Stimulated activated naive CD8-positive, alpha-beta T cell treated with anti-CD3 and anti-CD28 coated beads, Interleukin-15, Interleukin-2, amounts not matched to agents 100 ng/mL and 50 ng/mL, for 24 hours (primary cell): ENCODE measurements around the gene CBFA2T2.
"Not testable (repeated sequence)": the region's sequence is repeated elsewhere in the genome, so short reads cannot be mapped to it uniquely, and the experiment has no call there.

ENCODE experiments used
- H3K27ac Mint-ChIP-seq: one replicate; pipeline ENCODE4 v1.8.0; 2021; ENCODE audit warnings: mild to moderate bottlenecking, mixed read lengths
- H3K27me3 Mint-ChIP-seq: one replicate; pipeline ENCODE4 v1.8.0; 2021; ENCODE audit warnings: mixed read lengths
- H3K36me3 Mint-ChIP-seq: one replicate; pipeline ENCODE4 v1.8.0; 2021; ENCODE audit warnings: low read depth, mixed read lengths
- H3K4me1 Mint-ChIP-seq: one replicate; pipeline ENCODE4 v1.8.0; 2021; ENCODE audit warnings: low read depth, mixed read lengths
- H3K4me3 Mint-ChIP-seq: one replicate; pipeline ENCODE4 v1.8.0; 2021; ENCODE audit warnings: mild to moderate bottlenecking, mixed read lengths
- H3K9me3 Mint-ChIP-seq: one replicate; pipeline ENCODE4 v1.8.0; 2021; ENCODE audit warnings: mixed read lengths

The CBFA2T2 gene

DNA sequence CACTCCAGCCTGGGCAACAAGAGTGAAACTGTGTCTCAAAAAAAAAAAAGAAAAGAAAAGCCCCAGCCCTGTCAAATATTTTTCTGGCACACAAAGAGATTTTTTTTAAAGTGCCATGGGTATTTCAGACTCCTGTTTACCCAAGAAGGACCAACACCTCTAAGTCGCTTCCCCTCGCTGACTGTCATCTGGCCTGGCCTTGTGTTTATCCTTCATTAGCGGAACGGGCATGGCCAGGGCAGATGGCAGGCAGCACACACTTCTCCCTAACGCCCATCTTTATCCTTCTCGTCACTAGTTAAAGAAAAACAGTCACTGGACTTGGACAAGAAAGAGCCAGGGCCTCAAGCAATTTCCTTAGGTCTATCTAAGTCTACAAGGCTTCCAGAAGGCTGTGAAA is 7.3 kb upstream of the CBFA2T2 start:
- no peaks in the 10 kb centered on the region for H3K9me3 Mint-ChIP-seq
- H3K4me1 Mint-ChIP-seq, result no peaks in the 10 kb centered on the region
- H3K4me3 Mint-ChIP-seq, result no peak overlapping the region
- H3K27ac Mint-ChIP-seq, result no peak overlapping the region
- H3K36me3 Mint-ChIP-seq, result no peaks in the 10 kb centered on the region
- H3K27me3 Mint-ChIP-seq, result no peaks in the 10 kb centered on the region

DNA sequence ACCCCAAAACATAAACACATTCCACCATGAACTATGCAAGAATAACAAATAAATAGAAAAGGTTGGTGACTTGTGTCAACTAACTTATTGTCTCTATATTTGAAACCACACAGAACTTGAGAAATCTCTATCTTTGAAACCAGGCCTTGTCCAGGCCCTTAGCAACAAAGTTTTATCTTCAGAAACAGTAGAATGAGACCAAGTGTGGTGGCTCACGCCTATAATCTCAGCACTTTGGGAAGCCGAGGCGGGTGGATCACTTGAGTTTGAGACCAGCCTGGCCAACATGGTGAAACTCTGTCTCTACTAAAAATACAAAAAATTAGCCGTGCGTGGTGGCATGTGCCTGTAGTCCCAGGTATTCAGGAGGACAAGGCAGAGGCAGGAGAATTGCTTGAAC is 6.7 kb upstream of the CBFA2T2 start:
- H3K27ac Mint-ChIP-seq, result not testable (repeated sequence)

DNA sequence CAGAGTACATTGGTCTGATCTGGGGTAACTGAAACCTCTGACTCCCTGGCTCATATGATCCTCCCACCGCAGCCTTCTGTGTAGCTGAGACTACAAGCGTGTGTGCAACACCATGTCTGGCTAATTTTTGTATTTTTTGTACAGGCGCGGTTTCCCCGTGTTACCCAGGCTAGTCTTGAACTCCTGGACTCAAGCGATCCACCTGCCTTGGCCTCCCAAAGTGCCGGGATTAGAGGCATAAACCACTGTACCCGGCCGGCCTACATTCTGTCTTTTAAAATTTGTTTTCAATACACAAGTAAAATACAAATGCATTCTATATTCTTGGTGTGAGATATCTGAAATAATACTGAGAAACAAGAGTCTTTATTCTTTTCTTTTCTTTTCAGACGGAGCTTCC is 1.7 kb upstream of the CBFA2T2 start:
- H3K27me3 Mint-ChIP-seq, result no peaks in the 10 kb centered on the region
- H3K27ac Mint-ChIP-seq, result no peak overlapping the region
- peaks cover 12% of the 10 kb centered on the region for H3K4me1 Mint-ChIP-seq
- no peak overlapping the region for H3K4me3 Mint-ChIP-seq
- no peaks in the 10 kb centered on the region for H3K9me3 Mint-ChIP-seq
- H3K36me3 Mint-ChIP-seq, result no peaks in the 10 kb centered on the region

More for the DNA sequence above, 6.7 kb upstream of the CBFA2T2 start:
- not testable (repeated sequence) for H3K9me3 Mint-ChIP-seq, H3K36me3 Mint-ChIP-seq, H3K4me1 Mint-ChIP-seq, H3K27me3 Mint-ChIP-seq, H3K4me3 Mint-ChIP-seq

DNA sequence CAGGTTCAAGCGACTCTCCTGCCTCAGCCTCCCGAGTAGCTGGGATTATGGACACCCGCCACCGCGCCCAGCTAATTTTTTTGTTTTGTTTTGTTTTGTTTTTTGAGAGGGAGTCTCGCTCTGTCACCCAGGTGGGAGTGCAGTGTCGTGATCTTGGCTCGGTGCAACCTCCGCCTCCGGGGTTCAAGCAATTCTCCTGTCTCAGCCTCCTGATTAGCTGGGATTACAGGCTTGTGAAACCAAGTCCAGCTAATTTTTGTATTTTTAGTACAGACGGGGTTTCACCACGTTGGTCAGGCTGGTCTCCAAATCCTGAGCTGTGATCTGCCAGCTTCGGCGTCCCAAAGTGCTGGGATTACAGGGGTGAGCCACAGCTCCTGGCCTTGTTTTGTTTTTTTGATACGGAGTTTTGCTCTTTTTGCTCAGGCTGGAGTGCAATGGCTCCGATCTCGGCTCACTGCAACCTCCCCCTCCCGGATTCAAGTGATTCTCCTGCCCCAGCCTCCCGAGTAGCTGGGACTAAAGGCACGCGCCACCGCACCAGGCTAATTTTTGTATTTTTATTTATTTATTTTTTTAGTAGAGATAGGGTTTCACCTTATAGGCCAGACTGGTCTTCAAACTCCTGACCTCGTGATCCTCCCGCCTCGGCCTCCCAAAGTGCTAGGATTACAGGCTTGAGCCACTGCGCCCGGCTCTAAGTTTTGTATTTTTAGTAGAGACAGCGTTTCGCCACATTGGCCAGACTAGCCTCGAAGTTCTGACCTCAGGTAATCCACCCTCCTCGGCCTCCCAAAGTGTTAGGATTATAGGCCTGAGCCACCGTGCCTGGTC is 1.0 kb upstream of the CBFA2T2 start:
- not testable (repeated sequence) for H3K27me3 Mint-ChIP-seq, H3K36me3 Mint-ChIP-seq, H3K9me3 Mint-ChIP-seq, H3K27ac Mint-ChIP-seq
- Mint-ChIP-seq H3K4me3 (peak overlapping the region; percentile 93), H3K4me1 (peaks cover 12% of the 10 kb centered on the region)

DNA sequence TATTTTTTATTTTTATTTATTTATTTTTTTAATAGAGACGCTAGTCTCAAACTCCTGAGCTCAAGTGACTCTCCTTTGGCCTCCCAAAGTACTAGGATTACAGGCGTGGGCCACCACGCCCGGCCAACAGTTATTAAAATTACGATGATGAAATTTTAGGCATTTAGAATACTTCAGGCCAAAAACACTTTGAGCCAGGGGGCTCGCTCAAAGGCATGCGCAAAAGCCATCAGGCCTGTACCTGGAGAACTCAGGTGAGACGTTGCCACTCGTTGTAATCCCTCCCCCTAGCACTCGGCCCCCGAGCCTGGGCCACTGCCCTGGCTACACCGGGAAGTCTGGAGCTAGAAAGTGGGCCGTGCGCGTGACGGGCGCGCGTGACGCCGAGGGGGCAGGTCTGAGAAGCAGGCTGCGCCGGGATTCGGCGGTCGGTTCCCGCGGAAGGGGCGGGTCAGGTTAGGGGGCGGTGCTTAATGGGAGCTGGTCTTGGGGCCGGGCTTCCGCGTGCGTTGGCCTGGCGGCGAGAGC is 337 bp upstream of the CBFA2T2 start:
- H3K36me3 Mint-ChIP-seq, result no peaks in the 10 kb centered on the region
- no peaks in the 10 kb centered on the region for H3K9me3 Mint-ChIP-seq
- H3K27me3 Mint-ChIP-seq, result no peaks in the 10 kb centered on the region
- peaks cover 12% of the 10 kb centered on the region for H3K4me1 Mint-ChIP-seq
- H3K4me3 Mint-ChIP-seq, result peak overlapping the region; percentile 93
- H3K27ac Mint-ChIP-seq, result peak overlapping the region; percentile 68

DNA sequence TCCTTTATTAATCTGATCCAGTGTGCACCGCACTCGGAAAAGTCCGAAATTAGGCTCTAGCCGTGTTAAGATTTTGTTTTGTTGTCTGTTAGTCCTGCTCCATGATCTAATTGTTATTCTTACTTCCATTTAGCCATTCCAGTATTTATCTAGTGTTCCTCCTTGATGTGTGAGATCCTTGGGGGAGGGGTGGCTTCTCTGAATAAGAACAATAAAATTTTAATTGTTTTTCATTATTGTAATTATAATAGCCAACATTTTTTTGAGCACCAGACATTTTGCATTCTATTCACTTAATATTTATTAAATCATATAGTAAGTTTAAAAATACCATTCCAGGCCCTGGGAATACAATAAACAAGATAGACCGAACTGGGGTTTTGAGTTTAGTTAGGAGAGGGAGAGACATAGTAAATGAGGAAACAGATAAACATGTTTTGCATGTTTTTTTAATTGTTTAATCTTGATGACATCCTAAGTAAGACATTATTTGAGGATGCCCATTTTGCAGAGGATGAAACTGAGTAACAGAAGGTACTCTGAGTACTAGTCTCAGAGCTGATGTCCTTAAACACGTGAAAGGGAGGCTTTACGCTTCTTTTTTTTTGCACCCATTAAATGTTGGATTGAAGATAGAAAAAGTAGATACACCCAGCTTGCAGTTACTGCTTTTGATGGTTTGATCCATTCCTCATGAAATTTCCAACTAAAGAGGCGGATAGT is 1.2 kb downstream of the CBFA2T2 start:
- Mint-ChIP-seq H3K9me3 (no peaks in the 10 kb centered on the region), H3K4me3 (peak overlapping the region; percentile 93), H3K27ac (peak overlapping the region; percentile 55), H3K27me3 (no peaks in the 10 kb centered on the region), H3K36me3 (no peaks in the 10 kb centered on the region), H3K4me1 (peaks cover 17% of the 10 kb centered on the region)

DNA sequence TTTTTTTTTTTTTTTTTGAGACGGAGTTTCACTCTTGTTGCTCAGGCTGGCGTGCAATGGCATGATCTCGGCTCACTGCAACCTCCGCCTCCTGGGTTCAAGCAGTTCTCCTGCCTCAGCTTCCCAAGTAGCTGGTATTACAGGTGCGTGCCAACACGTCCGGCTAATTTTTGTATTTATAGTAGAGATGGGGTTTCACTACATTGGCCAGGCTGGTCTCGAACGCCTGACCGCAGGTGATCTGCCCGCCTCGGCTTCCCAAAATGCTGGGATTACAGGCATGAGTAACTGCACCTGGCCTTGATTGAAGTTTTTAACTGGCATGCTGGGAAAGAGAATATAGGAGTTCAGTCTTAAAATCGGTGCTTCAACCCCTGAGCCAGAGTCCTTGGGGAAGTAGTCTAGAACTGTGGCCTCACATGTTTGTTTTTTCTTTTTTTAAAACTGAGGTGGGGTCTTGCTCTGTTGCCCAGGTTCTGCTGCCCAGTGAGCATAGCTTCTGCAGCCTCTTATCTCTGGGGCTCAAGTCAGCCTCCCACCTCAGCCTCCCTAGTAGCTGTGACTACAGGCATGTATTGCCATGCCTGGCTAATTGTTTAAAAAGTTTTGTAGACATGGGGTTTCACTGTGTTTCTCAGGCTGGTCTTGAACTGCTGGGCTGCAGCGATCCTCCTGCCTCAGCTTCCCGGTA is 3.3 kb downstream of the CBFA2T2 start:
- no peaks in the 10 kb centered on the region for H3K27me3 Mint-ChIP-seq
- no peak overlapping the region for H3K27ac Mint-ChIP-seq
- peaks cover 22% of the 10 kb centered on the region for H3K4me1 Mint-ChIP-seq
- no peak overlapping the region for H3K4me3 Mint-ChIP-seq
- no peaks in the 10 kb centered on the region for H3K36me3 Mint-ChIP-seq
- H3K9me3 Mint-ChIP-seq, result no peaks in the 10 kb centered on the region

DNA sequence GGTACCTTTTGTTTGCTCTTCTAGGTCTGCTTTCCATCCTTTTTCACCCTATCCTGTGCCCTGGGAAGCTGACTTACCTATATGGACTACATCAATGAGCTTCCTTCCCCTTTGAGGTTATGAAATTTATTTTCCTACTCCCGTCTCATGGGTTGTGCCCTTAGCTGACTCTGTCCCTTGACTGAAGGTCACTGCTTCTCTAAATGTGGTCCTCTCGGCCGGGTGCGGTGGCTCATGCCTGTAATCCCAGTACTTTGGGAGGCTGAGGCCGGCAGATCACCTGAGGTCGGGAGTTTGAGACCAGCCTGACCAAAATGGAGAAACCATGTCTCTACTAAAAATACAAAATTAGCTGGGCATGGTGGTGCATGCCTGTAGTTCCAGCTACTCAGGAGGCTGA is 6.9 kb downstream of the CBFA2T2 start:
- H3K36me3 Mint-ChIP-seq, H3K27me3 Mint-ChIP-seq, H3K4me3 Mint-ChIP-seq, H3K9me3 Mint-ChIP-seq, H3K27ac Mint-ChIP-seq: not testable (repeated sequence)
- peaks cover 19% of the 10 kb centered on the region for H3K4me1 Mint-ChIP-seq

DNA sequence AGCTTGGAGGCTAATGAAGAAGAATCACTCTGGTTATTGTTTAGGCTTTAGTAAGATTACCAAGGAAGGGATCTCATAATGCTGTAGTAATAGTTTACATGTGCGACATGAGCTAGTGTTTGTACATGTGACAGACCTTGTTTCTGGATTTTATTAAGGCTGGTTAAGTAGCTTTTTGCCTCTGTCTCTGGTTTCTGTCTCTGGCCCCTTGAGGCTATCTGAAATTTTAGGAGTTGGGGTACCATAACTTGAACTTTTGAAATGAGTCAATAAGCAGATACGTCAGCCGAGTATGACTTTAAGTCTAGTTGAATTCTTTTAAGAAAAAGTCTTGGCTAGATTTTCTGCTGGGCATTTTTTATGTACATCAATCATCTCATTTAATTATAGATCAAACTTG is 9.5 kb downstream of the CBFA2T2 start:
- Mint-ChIP-seq H3K4me1 (peaks cover 16% of the 10 kb centered on the region), H3K4me3 (no peak overlapping the region), H3K27me3 (no peaks in the 10 kb centered on the region), H3K27ac (no peak overlapping the region), H3K36me3 (no peaks in the 10 kb centered on the region), H3K9me3 (no peaks in the 10 kb centered on the region)

DNA sequence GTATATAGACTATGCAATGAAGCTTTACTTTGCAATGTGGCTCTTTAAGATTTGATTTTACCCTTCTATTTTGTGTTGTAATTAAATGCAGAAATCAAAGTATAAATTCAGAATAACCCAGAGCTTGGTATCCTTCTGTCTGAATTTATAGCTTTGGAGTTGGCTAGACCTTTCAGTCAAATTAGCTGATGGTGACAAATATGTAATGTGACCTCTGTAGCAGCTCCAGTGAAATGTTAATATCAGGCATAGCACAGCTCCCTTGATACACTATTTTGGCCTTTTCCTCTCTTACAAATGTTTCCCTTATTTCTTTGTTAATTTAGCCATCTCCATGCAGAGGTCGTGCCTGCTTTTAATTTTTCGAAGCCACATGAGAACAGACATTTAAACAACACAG is 11.1 kb downstream of the CBFA2T2 start:
- Mint-ChIP-seq H3K4me1 (peaks cover 13% of the 10 kb centered on the region), H3K9me3 (no peaks in the 10 kb centered on the region), H3K36me3 (peaks cover 5% of the 10 kb centered on the region), H3K27me3 (no peaks in the 10 kb centered on the region), H3K4me3 (no peak overlapping the region), H3K27ac (no peak overlapping the region)

DNA sequence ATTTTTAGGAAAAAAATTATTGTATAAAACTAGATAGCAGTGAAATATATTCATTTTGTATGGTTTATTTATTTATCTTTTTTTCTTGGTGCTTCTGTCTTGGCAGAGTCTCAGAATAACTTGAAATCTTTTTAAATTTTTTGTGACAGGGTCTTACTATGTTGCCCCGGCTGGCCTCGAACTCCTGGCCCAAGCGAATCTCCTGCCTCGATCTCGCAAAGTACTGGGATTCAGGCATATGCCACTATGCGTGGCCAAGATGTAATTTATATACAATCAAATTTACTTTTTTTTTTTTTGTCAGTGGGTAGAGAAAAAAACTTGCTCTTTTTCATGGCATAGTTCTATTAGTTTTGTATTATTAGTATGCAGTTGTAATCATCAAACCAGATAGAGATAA is 13.7 kb downstream of the CBFA2T2 start:
- Mint-ChIP-seq H3K9me3 (no peaks in the 10 kb centered on the region), H3K4me1 (peaks cover 18% of the 10 kb centered on the region), H3K27me3 (no peaks in the 10 kb centered on the region), H3K27ac (no peak overlapping the region), H3K36me3 (peaks cover 18% of the 10 kb centered on the region), H3K4me3 (no peak overlapping the region)

DNA sequence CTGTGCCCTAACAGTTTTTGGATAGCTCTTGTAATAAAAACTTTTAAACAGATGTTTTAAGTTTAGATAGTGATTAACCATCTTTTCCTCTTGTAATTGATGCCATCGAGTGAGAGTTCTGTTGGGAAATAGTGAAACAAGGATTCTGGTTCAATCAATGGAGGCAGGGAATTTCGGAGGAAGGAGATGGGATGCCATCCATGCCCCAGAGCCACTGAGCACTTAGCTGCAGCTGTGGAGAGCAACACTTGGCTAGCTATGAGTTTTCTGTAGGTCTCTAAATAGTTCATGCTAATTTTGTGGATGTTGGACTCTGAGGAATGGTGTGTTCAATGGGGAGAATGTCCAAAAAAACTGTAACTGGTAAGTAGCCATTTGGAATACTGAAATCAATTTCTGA is 16.7 kb downstream of the CBFA2T2 start:
- Mint-ChIP-seq H3K27me3 (no peaks in the 10 kb centered on the region), H3K9me3 (no peaks in the 10 kb centered on the region), H3K4me3 (no peak overlapping the region), H3K36me3 (peaks cover 26% of the 10 kb centered on the region), H3K27ac (no peak overlapping the region), H3K4me1 (peaks cover 16% of the 10 kb centered on the region)

DNA sequence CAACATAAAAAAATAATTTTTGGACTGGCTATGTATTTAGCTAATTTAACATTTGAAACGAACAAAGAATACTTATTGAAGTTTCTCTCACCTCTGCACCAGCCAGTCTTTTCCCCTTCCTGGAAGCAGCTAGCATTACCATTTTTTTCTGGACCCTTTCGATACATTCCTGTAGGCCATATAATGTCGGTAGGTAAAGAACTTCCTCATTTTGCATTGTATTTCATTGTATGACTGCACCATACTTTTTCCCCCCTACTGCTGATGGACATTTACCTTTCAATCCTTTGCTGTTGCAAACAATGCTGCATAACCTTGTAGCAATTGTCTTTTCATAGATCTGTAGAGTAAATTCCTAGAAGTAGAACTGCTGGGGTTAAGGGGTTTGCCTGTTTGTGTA is 17.6 kb downstream of the CBFA2T2 start:
- H3K36me3 Mint-ChIP-seq, result peaks cover 26% of the 10 kb centered on the region

DNA sequence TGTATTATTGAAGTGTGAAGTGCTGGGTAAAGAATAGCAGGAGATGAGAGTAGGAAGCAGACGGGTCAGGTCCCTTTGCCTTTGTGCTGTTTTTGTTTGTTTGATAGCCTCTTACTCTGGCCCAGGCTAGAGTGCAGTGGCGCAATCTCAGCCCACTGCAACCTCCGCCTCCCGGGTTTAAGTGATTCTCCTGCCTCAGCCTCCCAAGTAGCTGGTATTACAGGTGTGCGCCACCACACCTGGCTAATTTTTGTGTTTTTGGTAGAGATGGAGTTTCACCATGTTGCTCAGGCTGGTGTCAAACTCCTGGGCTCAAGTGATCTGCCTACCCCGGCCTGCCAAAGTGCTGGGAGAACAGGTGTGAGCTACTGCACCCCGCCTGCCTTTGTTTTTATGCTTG is 18.1 kb downstream of the CBFA2T2 start:
- H3K27ac Mint-ChIP-seq, H3K27me3 Mint-ChIP-seq, H3K9me3 Mint-ChIP-seq, H3K4me3 Mint-ChIP-seq: not testable (repeated sequence)
- H3K4me1 Mint-ChIP-seq, result peaks cover 16% of the 10 kb centered on the region
- peaks cover 26% of the 10 kb centered on the region for H3K36me3 Mint-ChIP-seq

More for the DNA sequence above, 17.6 kb downstream of the CBFA2T2 start:
- Mint-ChIP-seq H3K9me3 (no peaks in the 10 kb centered on the region), H3K27me3 (no peaks in the 10 kb centered on the region), H3K4me3 (no peak overlapping the region), H3K4me1 (peaks cover 16% of the 10 kb centered on the region), H3K27ac (no peak overlapping the region)

DNA sequence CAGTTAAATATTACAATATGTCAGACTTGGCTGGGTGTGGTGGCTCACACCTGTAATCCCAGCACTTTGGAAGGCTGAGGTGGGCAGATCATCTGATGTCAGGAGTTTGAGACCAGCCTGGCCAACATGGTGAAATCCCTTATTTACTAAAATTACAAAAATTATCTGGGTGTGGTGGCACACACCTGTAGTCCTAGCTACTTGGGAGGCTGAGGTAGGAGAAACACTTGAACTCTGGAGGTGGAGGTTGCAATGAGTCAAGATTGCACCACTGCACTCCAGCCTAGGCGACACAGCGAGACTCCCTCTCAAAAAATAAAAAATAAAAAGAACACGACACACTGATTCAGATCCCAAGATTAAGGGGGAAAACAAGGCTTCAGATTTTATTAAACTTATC is 19.2 kb downstream of the CBFA2T2 start:
- H3K27ac Mint-ChIP-seq, H3K27me3 Mint-ChIP-seq, H3K4me3 Mint-ChIP-seq, H3K9me3 Mint-ChIP-seq: not testable (repeated sequence)
- Mint-ChIP-seq H3K36me3 (peaks cover 26% of the 10 kb centered on the region), H3K4me1 (peaks cover 16% of the 10 kb centered on the region)
